Measurements from ENCODE around the gene SOX6. TPM values are rescaled to one million over a fixed set of nuclear protein-coding genes. Genes with fewer than 3 reads are reported as not detected.
A peak's percentile ranks its signal among the peaks of the same experiment; 100 is the strongest.

The SOX6 gene
- total and polyA plus RNA-seq, 2 donors = 1.6 to 12.8 TPM

DNA sequence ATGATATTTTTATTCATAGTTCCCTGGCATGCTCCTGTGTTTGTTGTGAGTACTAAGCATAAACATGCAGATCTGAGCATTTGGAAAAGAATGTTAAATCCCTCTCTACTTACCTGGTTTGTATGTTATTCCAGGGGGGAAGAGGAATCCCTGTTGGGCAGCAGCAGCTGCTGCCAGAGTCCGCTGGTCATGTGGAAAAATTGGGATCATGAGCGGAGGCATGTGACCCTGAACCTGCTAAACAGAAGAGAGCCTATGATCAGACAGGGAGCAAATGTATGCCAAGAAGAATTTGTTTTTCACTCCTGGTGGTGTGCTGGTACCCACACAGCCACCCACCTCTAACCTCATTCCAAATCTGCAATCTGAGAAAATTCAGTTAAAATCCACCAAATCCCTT, 244.7 kb downstream of the SOX6 start:
- DNase-seq (ENCODE audit: extremely low spot score) = no peak
- Histone ChIP-seq H3K27ac (ENCODE audit: low read depth) (no peak overlapping the region), H3K4me3 (ENCODE audit: low read depth, low read length) (no peak overlapping the region), H3K36me3 (ENCODE audit: insufficient read depth) (no peaks in the 10 kb centered on the region), H3K4me1 (ENCODE audit: insufficient read depth) (no peaks in the 10 kb centered on the region)
- WGBS = 92% methylated on average over 2 of the region's 2 CpGs

DNA sequence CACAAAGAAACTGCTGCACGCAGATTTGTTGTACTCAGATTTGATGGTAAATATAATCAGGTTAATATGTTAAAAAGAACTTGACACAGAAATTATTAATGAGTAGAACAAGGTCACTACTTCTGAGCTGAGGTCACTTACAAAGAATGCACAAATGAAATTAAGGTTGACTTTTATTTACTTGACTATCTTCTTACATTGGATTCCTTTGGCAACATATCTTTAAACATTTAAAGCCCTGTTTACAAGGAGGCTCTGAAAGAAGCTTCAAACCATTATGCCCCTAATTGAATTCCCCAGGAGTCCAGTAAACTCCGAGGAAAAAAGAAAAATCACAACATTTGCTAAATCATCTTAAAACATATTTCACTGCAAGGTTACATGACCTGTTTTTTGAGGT, 245.5 kb downstream of the SOX6 start:
- no peak for DNase-seq (ENCODE audit: extremely low spot score)
- no peak overlapping the region for H3K27ac ChIP-seq (ENCODE audit: low read depth)
- 37% methylated on average over 2 of the region's 2 CpGs for WGBS
- no peaks in the 10 kb centered on the region for H3K36me3 ChIP-seq (ENCODE audit: insufficient read depth)
- H3K4me1 ChIP-seq (ENCODE audit: insufficient read depth) = no peaks in the 10 kb centered on the region
- H3K4me3 ChIP-seq (ENCODE audit: low read depth, low read length) = no peak overlapping the region

DNA sequence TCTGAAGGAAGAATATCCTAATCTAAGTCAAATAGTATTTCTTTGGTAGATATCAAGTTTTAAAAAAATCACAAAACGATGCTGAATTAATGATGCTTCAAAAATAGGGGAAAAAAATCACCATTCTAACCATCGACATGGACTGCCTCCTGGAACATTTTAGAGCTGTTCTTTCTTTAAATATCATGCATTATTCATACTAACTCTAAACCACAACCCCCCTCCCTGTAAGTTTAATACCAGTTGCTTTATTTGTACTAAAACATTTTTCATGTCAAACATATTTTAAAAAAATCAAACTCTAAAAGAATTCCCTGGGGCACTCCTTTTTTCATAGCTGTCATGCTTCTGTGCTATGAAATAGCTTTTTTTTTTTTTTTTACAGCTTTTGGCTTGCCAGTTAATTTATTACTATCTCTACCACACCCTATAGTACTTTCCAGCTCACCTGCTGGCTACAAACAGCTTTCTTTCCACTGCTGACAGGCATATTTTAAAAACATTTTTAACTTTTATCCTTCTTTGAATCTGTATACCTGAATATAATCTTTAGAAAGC, 256.9 kb downstream of the SOX6 start:
- Histone ChIP-seq H3K36me3 (ENCODE audit: insufficient read depth) (no peaks in the 10 kb centered on the region), H3K4me3 (ENCODE audit: low read depth, low read length) (no peak overlapping the region), H3K4me1 (ENCODE audit: insufficient read depth) (no peaks in the 10 kb centered on the region), H3K27ac (ENCODE audit: low read depth) (no peak overlapping the region)
- 92% methylated on average over 2 of the region's 2 CpGs for WGBS
- no peak for DNase-seq (ENCODE audit: extremely low spot score)

DNA sequence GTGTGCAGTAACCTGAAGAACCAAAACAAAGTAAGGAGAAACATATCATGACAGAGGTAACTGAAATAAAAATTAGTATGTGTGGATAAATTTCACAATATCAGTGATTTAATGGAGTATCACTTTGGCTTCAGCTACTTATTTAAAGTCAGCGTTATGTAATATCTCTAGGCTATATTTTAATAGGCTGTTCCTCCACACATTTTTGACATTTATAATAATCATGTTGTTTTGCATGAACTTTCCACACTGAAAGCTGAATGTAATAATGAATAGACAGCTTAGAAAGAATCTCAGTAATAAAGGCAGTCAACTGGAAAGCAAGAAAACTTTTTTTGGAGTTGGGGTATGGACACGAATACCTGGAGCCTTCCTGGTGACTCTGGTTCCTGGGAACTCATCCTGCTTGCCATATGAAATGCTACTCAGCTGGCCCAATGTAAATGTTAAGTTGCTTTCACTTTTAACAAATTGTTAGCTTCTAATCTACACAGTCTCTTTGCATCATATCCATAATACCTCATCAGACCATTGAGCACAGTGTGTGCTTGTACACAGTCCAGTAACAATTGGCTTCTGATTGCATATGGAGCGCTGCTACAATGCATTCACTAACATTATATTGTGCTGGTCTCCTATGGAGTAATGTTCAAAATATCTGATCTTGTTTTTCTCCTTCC, 257.7 kb downstream of the SOX6 start:
- 75% methylated on average over 3 of the region's 3 CpGs for WGBS
- no peak for DNase-seq (ENCODE audit: extremely low spot score)
- no peaks in the 10 kb centered on the region for H3K36me3 ChIP-seq (ENCODE audit: insufficient read depth)
- H3K4me3 ChIP-seq (ENCODE audit: low read depth, low read length) = no peak overlapping the region
- no peaks in the 10 kb centered on the region for H3K4me1 ChIP-seq (ENCODE audit: insufficient read depth)
- H3K27ac ChIP-seq (ENCODE audit: low read depth) = no peak overlapping the region

DNA sequence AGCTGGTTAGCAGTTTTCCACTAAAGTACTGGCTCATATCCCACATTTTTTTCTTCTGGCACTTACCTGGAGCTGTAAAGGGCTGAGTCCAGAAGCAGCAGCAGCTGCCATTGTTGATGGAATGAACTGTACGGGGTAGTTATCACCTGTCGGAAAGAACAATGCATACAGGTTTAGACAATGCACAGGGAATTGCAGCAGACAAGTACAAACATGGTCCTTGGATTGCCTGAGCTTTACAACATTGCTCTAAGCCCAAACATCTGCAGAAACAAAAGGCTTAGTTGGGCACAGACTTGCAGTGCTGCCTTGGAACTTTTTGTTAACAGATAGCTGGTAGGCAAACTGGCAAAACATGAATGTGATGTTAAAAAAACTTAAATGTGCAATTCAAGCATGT, 258.8 kb downstream of the SOX6 start:
- H3K4me3 ChIP-seq (ENCODE audit: low read depth, low read length) = no peak overlapping the region
- WGBS = 68% methylated on average over 2 of the region's 2 CpGs
- peak; percentile 43 for DNase-seq (ENCODE audit: extremely low spot score)
- no peak overlapping the region for H3K27ac ChIP-seq (ENCODE audit: low read depth)
- no peaks in the 10 kb centered on the region for H3K4me1 ChIP-seq (ENCODE audit: insufficient read depth)
- no peaks in the 10 kb centered on the region for H3K36me3 ChIP-seq (ENCODE audit: insufficient read depth)

DNA sequence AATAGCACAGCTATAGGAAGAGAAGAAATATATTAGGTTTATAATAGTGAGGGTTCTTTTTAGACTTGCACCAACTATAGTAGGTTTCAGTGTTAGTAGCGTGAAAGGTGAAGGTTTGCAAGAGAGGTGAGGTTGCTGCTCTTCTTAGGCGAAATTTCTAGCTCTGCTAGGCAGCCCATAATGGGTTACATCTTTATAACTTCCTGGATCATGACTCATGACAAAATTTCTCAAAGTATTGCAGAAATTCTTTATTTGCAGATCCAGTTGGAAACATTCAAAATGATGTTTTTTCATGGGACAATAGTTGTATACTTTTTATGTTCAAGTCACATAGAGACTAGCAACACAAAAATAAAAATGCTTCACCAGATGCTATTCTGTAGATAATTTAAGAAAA, 260.0 kb downstream of the SOX6 start:
- 88% methylated on average over 2 of the region's 2 CpGs for WGBS
- H3K4me1 ChIP-seq (ENCODE audit: insufficient read depth) = no peaks in the 10 kb centered on the region
- no peaks in the 10 kb centered on the region for H3K36me3 ChIP-seq (ENCODE audit: insufficient read depth)
- H3K4me3 ChIP-seq (ENCODE audit: low read depth, low read length) = no peak overlapping the region
- no peak for DNase-seq (ENCODE audit: extremely low spot score)
- no peak overlapping the region for H3K27ac ChIP-seq (ENCODE audit: low read depth)

DNA sequence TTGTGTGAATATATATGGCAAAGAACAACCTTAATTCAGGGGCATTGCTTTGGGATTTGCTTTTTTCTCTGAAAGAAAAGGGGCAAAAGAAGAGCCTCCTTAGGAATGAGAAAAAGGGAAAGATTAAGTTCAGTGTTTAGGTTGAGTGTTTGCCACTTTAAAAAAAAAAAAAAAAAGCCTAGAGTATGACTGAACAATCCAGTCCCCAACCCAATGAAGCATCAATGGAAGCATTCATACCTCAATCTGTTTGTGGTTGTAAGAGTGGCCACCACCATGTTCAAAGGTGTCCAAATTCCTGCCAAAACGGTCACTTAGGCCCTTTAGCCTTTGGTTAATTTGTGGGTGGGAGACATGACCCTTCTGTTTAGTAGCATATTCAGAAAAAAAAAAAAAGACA, 260.6 kb downstream of the SOX6 start:
- no peak overlapping the region for H3K27ac ChIP-seq (ENCODE audit: low read depth)
- H3K4me3 ChIP-seq (ENCODE audit: low read depth, low read length) = no peak overlapping the region
- no peaks in the 10 kb centered on the region for H3K36me3 ChIP-seq (ENCODE audit: insufficient read depth)
- DNase-seq (ENCODE audit: extremely low spot score) = no peak
- 83% methylated on average over 1 of the region's 1 CpG for WGBS
- H3K4me1 ChIP-seq (ENCODE audit: insufficient read depth) = no peaks in the 10 kb centered on the region

DNA sequence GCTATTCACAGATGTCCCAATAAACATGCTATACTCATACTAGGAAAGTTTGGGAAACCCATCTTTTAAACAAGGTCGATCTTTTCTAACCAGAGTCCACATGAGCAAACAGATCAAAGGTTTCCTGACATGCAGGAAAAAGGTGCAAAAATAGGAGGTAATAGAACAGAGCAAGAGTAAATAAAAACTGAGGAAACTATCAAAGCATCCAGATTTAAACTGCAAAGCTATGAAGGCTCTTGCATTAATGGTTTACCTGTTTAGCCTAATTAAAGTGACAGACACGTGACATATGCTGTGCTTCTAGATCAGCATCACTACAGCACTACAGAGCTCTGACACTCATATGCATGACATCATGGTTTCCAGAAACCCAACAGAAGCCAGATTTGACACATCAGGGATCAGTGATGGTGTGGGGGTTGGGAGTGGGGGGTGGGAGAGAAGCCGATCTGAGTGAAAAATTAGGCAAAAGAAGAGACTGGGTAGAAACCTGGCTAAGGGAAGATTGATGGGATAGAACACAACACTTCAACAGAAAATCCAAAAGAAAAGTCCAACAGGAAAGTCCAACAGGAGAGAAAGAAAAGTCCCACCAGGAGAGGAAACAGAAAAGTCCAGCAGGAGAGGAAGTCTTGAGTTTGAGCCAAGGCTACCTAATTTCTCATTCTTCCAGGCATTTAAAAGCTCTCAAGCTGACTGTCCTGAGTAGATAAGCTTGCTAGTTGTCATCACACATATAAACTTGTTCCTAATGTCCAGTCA, 262.3 kb downstream of the SOX6 start:
- H3K4me1 ChIP-seq (ENCODE audit: insufficient read depth) = no peaks in the 10 kb centered on the region
- H3K4me3 ChIP-seq (ENCODE audit: low read depth, low read length) = no peak overlapping the region
- no peak overlapping the region for H3K27ac ChIP-seq (ENCODE audit: low read depth)
- H3K36me3 ChIP-seq (ENCODE audit: insufficient read depth) = no peaks in the 10 kb centered on the region
- DNase-seq (ENCODE audit: extremely low spot score) = no peak
- WGBS = 91% methylated on average over 3 of the region's 3 CpGs

DNA sequence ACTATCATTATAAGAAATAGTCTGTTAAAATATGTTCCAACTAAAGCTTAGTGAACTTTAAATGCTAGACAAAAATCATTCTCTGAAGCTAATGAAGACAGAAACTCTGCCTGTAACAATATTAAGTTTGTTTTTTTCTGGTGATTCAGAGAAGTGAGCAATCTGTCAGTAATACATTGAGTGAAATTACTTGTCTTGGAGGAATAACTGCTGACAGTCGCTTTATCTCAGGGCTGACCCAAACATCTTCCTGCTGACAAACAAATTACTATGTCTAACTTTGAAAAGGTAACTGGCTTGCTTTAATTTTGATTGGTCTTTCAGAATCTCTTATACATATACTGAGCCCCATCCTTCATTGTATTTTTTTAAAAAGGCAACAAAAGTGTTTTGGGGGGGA, 264.5 kb downstream of the SOX6 start:
- WGBS = 92% methylated on average over 1 of the region's 1 CpG

DNA sequence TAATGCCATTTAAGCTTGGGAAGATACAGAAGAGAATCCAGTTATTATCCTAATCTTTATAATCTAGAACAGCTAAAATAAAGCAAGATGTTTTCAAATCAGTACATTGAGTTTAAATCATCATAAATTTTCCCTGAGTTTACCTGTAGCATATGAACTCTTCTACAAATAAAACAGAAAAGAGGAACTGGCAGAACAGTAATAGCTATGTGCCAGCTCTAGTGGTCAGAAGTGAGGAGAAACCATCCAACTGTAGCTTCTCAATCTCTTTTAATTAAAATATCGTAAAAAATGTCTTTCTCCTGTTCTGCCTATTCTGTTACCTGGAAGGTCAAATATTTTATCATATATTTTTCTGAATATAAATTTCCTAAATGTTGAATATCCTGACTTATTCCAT, 266.9 kb downstream of the SOX6 start:
- H3K4me1 ChIP-seq (ENCODE audit: insufficient read depth) = no peaks in the 10 kb centered on the region
- no peaks in the 10 kb centered on the region for H3K36me3 ChIP-seq (ENCODE audit: insufficient read depth)
- no peak overlapping the region for H3K4me3 ChIP-seq (ENCODE audit: low read depth, low read length)
- no peak for DNase-seq (ENCODE audit: extremely low spot score)
- 98% methylated on average over 1 of the region's 1 CpG for WGBS
- no peak overlapping the region for H3K27ac ChIP-seq (ENCODE audit: low read depth)

More for the DNA sequence above, 264.5 kb downstream of the SOX6 start:
- Histone ChIP-seq H3K4me1 (ENCODE audit: insufficient read depth) (no peaks in the 10 kb centered on the region), H3K36me3 (ENCODE audit: insufficient read depth) (no peaks in the 10 kb centered on the region), H3K4me3 (ENCODE audit: low read depth, low read length) (no peak overlapping the region), H3K27ac (ENCODE audit: low read depth) (no peak overlapping the region)
- no peak for DNase-seq (ENCODE audit: extremely low spot score)

DNA sequence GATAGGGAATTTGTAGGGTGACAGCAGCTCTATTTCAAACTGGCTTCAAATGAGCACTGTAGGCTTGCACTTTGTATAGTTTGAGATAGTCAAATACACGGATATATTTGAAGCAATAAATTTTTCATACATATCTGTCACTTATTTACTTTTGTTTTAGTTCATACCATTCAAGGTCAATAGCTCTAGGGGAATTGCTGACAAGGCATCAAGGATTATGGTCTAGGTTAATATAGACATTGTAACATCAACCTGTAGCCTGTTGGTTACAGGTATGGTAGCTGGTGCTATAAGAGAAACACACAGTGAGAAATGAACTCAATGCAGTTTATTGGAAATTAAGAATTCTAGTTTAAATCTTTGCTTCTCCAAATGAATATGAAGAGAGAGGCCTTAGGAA, 267.6 kb downstream of the SOX6 start:
- WGBS = 68% methylated on average over 1 of the region's 1 CpG
- Histone ChIP-seq H3K27ac (ENCODE audit: low read depth) (no peak overlapping the region), H3K4me1 (ENCODE audit: insufficient read depth) (no peaks in the 10 kb centered on the region), H3K36me3 (ENCODE audit: insufficient read depth) (no peaks in the 10 kb centered on the region), H3K4me3 (ENCODE audit: low read depth, low read length) (no peak overlapping the region)
- DNase-seq (ENCODE audit: extremely low spot score) = no peak

DNA sequence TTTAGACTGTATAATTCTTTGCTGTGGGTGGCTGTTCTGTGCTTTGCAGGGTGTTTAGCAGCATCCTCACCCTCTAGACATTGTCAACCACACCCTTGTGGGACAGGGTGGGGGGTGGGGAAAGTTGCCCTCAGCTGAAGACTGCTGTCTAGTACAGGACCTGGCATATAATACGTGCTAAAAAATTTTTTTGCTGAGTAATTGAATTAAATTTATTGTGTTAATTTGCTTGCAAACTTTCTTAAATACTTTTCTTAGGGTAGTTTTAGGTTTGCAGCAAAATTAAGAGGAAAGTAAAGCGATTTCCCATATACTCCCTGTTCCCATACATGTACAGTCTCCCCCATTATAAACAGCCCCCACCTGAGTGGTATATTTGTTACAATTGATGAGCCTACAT, 268.5 kb downstream of the SOX6 start:
- no peak for DNase-seq (ENCODE audit: extremely low spot score)
- WGBS = 94% methylated on average over 2 of the region's 2 CpGs
- Histone ChIP-seq H3K36me3 (ENCODE audit: insufficient read depth) (no peaks in the 10 kb centered on the region), H3K4me3 (ENCODE audit: low read depth, low read length) (no peak overlapping the region), H3K4me1 (ENCODE audit: insufficient read depth) (no peaks in the 10 kb centered on the region), H3K27ac (ENCODE audit: low read depth) (no peak overlapping the region)

DNA sequence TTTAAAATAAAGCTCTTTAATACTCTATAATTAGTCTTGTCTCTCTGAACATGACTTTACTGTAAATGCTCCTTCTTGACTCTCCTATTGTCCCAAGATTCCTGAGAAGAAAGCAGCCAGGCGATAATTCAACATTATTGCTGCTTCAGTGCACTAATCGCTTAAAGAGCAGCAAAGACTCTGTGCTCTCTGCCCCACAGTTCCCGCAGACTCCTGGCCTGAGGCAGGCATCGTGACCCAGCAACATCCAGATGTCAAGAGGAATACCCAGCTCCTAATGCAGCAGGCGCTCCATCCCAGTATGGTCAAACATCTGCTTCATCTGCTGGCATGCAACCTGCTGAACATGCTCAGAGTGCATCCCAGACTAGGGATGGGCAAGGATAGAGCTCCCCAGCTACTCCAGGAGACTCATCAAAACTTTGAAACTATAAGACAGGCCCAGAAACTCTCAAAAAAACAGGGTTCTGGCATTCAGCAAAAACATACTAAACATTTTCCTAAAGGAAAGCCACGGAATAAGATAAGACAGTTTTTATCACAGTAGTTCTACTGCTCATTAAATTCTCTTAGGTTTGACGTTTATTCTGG, 270.0 kb downstream of the SOX6 start:
- Histone ChIP-seq H3K4me1 (ENCODE audit: insufficient read depth) (no peaks in the 10 kb centered on the region), H3K4me3 (ENCODE audit: low read depth, low read length) (no peak overlapping the region), H3K36me3 (ENCODE audit: insufficient read depth) (no peaks in the 10 kb centered on the region), H3K27ac (ENCODE audit: low read depth) (no peak overlapping the region)
- 80% methylated on average over 7 of the region's 7 CpGs for WGBS
- no peak for DNase-seq (ENCODE audit: extremely low spot score)

Measured in urinary bladder (tissue), 4 donors.